K562 treated with DMSO at 1 percent for 12 hours (cell line): Measurements from ENCODE around the gene SGSM2. TPM values are rescaled to one million over a fixed set of nuclear protein-coding genes. Genes with fewer than 3 reads are reported as not detected.

ENCODE experiments used
- total RNA-seq: library from RNA; unstranded; fragments of 300-600 nt; gene quantifications from 2 replicates; pipeline ENCODE4 v1.2.3, GENCODE V29; 2022; ENCODE audit not compliant: insufficient read depth

Gene SGSM2, protein sequence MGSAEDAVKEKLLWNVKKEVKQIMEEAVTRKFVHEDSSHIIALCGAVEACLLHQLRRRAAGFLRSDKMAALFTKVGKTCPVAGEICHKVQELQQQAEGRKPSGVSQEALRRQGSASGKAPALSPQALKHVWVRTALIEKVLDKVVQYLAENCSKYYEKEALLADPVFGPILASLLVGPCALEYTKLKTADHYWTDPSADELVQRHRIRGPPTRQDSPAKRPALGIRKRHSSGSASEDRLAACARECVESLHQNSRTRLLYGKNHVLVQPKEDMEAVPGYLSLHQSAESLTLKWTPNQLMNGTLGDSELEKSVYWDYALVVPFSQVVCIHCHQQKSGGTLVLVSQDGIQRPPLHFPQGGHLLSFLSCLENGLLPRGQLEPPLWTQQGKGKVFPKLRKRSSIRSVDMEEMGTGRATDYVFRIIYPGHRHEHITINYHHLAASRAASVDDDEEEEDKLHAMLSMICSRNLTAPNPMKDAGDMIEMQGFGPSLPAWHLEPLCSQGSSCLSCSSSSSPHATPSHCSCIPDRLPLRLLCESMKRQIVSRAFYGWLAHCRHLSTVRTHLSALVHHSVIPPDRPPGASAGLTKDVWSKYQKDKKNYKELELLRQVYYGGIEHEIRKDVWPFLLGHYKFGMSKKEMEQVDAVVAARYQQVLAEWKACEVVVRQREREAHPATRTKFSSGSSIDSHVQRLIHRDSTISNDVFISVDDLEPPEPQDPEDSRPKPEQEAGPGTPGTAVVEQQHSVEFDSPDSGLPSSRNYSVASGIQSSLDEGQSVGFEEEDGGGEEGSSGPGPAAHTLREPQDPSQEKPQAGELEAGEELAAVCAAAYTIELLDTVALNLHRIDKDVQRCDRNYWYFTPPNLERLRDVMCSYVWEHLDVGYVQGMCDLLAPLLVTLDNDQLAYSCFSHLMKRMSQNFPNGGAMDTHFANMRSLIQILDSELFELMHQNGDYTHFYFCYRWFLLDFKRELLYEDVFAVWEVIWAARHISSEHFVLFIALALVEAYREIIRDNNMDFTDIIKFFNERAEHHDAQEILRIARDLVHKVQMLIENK
- 11.2 and 24.1 TPM in 2 replicates for total RNA-seq

DNA sequence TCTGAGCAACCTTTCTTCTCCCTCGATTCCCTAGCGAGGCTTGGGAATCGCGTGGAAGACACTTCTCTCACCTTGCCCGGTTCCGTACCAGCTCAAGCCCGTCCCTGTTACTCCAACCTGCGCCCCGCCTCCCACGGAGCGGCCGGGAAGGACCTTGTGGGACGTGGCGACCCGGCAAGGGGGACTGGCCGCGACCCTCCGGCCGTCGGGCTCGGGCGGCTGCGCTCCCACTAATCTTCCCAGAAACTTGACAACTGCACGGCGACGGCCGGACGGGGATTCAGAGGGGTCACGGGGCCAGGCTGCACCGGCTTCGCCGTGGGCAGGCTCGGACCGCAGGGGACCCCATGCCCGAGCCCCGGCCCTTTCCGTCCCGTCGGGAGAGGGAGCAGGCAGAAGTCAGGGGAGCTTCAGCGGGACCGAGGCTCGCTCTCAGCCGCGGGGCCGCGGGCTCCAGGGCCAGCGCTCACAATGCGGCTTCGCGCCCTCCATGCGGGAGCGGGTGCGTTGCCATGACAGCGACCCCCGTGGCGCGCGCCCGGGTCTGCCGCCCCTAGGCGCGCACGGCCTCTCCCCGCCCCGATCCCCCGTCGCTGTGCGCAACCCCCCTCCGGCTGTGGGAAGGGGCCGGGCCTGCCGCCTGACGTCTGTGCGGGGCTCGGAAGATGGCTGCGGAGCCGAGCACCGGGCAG, at the start of gene SGSM2:
SGSM2 (plus strand) TSS at position 650 of the 692 bp plus-strand sequence. CDS start 188 bp downstream, outside the sequence.

DNA sequence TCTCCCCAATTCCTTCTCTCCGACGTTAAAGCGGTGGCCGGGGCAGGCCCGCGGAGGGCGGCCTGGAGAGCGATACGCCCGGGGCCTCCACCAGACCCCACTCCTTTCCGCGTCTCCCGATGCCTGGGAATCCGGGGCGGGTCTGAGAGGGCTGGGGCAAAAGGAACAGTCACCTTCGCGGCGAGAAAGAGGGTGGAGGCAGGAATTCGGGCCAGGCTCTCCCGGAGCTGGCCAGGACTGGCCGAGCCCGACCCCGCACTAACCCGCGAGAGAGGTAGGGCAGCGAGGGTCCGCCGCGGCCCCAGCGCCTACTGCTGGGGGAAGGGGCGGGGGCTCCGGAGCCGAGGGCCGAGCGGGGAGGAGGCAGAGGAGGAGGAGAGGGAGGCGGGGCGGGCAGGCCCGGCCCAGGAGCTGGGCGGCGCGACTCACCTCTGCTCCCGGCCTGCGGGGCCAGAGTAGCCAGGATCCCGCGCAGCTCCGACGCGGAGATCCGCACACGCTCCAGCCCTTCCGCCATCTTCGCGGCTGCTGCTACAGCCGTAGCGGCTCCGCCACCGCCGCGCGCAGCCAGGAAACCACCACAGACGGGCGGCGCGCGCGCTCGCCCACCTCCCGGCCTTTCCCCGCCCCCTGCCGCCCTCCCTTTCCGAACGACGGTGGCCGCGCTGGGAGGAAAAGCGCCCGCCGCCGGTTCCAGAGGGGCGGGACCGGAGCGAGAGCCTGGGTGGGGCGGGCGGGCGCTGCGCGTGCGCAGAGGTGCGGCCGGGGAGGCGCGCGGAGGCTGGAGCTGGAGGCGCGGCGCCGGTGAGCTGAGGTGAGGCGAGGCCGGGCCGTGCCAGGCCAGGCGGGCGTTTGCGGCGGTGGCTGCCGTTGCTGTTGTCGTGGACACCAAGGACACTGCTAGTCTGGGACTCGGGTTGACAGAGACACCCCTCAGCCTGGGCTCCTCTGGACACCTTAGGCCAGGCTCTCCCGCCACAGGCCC, 33.8 kb upstream of the SGSM2 start, which contains the start of the genes SMG6 and SRR:
SMG6 (minus strand) TSS at position 582 of the 985 bp plus-strand sequence; CDS start at position 517, 65 bp downstream.
SRR (plus strand) TSS at position 747 of the 985 bp plus-strand sequence. CDS start 11,611 bp downstream, outside the sequence.

DNA sequence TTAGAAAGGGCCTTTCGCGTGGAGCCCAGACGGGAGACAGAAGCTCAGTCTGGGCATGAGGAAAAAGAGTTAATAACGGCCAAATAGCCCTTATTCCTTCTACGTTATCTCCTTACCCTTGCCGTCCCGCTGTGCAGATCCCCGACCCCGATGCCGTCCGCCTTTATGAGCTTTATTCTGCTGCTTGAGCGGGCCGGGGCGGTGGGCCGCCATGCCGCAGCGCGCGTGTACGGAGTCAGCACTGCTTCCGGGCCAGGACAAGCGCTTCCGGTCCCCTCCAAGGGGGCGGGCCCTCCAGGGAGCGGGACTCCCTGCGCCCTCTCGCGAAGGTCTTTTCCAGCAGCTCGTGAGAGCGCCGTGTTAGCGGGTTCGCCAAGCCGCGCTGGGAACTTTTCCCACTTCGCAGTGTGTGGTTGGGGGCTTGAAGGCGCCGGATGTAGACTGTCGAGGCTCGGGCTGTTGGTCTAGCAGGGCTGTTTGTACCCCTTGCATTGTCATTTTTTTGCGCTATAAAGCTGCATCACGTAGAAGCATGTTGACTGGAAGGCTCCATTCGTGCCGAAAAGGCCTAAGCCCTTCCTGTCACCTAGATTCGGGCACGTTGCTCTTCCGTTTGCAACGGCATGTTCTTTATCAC, 968 bp upstream of the SGSM2 start, which contains the start of gene TSR1:
TSR1 (minus strand) TSS at position 243 of the 637 bp plus-strand sequence; CDS start at position 213, 30 bp downstream.

DNA sequence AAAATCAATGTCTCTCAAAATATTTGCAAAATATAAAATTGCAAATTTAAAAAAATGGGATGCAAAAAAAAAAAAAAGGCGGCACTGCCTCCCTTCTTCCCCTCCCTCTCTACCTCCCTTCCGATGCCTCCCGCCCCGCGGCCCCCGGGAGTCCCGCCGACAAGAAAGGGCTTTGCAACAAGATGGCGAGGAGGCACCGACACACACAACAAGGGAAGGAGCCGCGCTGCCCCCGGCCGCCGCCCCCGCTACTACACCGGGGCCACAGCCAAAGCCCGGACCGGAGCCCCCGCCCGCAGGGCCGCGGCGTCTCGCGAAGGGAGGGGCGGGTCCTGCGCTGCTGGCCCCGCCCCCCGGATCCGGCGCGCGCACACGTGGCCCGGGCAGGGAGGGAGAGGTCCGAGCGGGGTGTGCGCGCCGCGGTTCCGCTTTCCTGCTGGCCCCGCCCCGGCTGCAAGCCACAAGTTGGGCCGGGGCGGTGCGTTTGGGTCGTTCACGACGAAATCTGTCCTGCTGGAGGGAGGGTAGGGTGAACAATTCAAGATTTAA, 63.6 kb downstream of the SGSM2 start, which contains the start of gene MNT:
MNT (minus strand) TSS at position 184 of the 549 bp plus-strand sequence. CDS start 348 bp downstream, outside the sequence.

Other genes starting within 250 kb of the SGSM2 start
- gene SMG6, start 33.7 kb upstream of the SGSM2 start, total RNA-seq, result 9.5 and 19.5 TPM in 2 replicates
- 4.6 and 8.7 TPM in 2 replicates for gene SRR, start 33.6 kb upstream of the SGSM2 start, total RNA-seq
- 5.3 and 17.3 TPM in 2 replicates for gene TSR1, start 1.0 kb upstream of the SGSM2 start, total RNA-seq
- 5.2 and 8.5 TPM in 2 replicates for gene MNT, start 63.6 kb downstream of the SGSM2 start, total RNA-seq
- gene METTL16, start 174.4 kb downstream of the SGSM2 start, total RNA-seq, result 4.1 and 14.6 TPM in 2 replicates